SK-N-SH (cell line): ENCODE measurements around the gene LRP11.

Experiments used
- CTCF ChIP-seq: fragments of 200-600 bp; sonication (generic); IDR thresholded peaks from 2 replicates; pipeline ENCODE4 v1.6.1; 2017; ENCODE audit warnings: antibody characterized with exemption, mild to moderate bottlenecking, moderate library complexity
- EP300 ChIP-seq, 2 experiments: IDR thresholded peaks; 2 replicates each; pipeline versions ENCODE4 v1.4.0 to v1.6.1; 2012; ENCODE audit warnings: borderline replicate concordance in 1 of 2, low read depth in 1 of 2, low read length in 1 of 2
- GABPA ChIP-seq: IDR thresholded peaks from 2 replicates; pipeline ENCODE4 v1.4.0; 2012; ENCODE audit warnings: low read depth, mild to moderate bottlenecking
- POLR2AphosphoS5 ChIP-seq: IDR thresholded peaks from 2 replicates; pipeline ENCODE4 v1.6.1; 2012; ENCODE audit warnings: low read depth, low read length
- RAD21 ChIP-seq: IDR thresholded peaks from 2 replicates; pipeline ENCODE4 v1.6.1; 2012; ENCODE audit warnings: mild to moderate bottlenecking, low read length
- SMC3 ChIP-seq: IDR thresholded peaks from 2 replicates; pipeline ENCODE4 v1.6.1; 2012; ENCODE audit warnings: low read depth, low read length, improper control_type of control experiment
- TAF1 ChIP-seq: IDR thresholded peaks from 2 replicates; pipeline ENCODE4 v1.6.1; 2012; ENCODE audit warnings: low read depth, mild to moderate bottlenecking, low read length, moderate library complexity, borderline replicate concordance
- TEAD4 ChIP-seq: IDR thresholded peaks from 2 replicates; pipeline ENCODE4 v1.4.0; 2012; ENCODE audit warnings: mild to moderate bottlenecking, borderline replicate concordance; ENCODE audit not compliant: insufficient read depth
- YY1 ChIP-seq: IDR thresholded peaks from 2 replicates; pipeline ENCODE4 v1.4.0; 2012; ENCODE audit warnings: low read depth, mild to moderate bottlenecking
- ZBTB33 ChIP-seq: IDR thresholded peaks from 2 replicates; pipeline ENCODE4 v1.4.0; 2012; ENCODE audit warnings: low read depth, borderline replicate concordance
- TF ChIP-seq, protein P1 (sequence below): IDR thresholded peaks from 2 replicates; pipeline ENCODE4 v1.4.0; 2012; ENCODE audit warnings: low read depth

DNA sequence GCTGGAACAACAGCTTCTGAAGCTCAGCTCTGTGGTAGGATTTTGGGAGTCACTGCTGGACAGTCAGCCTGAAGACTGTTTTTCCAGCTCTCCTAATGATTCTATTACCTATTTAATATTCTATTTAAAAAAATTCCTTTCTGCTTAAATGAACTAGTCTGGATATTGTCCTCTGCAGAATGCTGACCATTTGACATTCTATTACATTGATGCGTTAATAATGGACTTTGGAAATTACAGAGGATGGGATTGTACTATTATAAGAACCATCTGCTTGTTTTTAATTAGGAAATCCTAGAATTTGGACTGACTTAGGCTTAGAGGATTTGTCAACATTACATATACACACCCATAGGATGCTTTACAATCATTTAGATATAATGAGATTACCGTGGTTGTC is 19.7 kb downstream of the LRP11 start:
- TF ChIP-seq EP300 (IDR thresholded peaks at IDR 0.05; ENCODE audit: borderline replicate concordance in 1 of 2, low read depth in 1 of 2, low read length in 1 of 2) (0 out of 4 replicates have a peak, but pooled peaks of 1 of the 2 experiments have one; percentile 22), CTCF (no peak), GABPA (no peak), POLR2AphosphoS5 (no peak), TEAD4 (no peak), TAF1 (no peak), ZBTB33 (no peak), RAD21 (no peak), SMC3 (no peak), YY1 (no peak)
- TF ChIP-seq, protein P1, sequence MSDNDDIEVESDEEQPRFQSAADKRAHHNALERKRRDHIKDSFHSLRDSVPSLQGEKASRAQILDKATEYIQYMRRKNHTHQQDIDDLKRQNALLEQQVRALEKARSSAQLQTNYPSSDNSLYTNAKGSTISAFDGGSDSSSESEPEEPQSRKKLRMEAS: no peak
